ENCODE measurements around the gene FER1L5. TPM values are rescaled to one million over a fixed set of nuclear protein-coding genes. Genes with fewer than 3 reads are reported as not detected.

Gene FER1L5
- total RNA-seq, 1 donor from 2014 or later, result 0.51 TPM

DNA sequence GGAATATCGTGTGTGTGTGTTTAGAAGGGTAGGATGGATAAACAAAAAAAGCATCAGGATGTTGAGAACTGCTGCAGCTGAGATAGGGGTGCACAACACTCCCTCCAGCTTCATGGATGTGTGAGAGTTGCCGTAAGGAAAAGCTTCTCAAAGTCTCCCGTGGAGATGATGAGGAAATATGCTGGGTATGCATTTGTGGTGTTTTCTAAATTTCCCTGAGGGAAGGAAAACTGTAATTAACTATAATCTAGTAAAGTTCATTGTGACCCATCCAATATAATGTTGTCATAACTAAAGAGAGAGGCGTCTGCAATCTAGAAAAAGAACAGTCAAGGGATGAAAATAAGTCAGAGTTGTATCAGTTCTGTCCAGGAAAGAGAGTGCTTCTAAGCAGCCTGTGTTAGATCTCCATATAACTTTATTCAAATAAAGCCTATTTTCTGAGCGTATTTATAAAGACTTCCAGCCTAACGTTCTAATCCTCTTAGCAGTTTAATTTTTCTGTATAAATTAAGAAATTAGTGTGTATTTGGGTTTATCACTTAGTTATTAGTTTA is 104.6 kb downstream of the FER1L5 start:
- Mint-ChIP-seq H3K9me3 (ENCODE audit: unreplicated experiment) (no peaks in the 10 kb centered on the region), H3K27ac (ENCODE audit: unreplicated experiment) (no peak overlapping the region), H3K36me3 (ENCODE audit: unreplicated experiment) (no peaks in the 10 kb centered on the region), H3K4me1 (ENCODE audit: low read depth, unreplicated experiment) (no peaks in the 10 kb centered on the region), H3K27me3 (ENCODE audit: unreplicated experiment) (no peaks in the 10 kb centered on the region), H3K4me3 (ENCODE audit: unreplicated experiment) (no peak overlapping the region)
- TF ChIP-seq, protein P1, sequence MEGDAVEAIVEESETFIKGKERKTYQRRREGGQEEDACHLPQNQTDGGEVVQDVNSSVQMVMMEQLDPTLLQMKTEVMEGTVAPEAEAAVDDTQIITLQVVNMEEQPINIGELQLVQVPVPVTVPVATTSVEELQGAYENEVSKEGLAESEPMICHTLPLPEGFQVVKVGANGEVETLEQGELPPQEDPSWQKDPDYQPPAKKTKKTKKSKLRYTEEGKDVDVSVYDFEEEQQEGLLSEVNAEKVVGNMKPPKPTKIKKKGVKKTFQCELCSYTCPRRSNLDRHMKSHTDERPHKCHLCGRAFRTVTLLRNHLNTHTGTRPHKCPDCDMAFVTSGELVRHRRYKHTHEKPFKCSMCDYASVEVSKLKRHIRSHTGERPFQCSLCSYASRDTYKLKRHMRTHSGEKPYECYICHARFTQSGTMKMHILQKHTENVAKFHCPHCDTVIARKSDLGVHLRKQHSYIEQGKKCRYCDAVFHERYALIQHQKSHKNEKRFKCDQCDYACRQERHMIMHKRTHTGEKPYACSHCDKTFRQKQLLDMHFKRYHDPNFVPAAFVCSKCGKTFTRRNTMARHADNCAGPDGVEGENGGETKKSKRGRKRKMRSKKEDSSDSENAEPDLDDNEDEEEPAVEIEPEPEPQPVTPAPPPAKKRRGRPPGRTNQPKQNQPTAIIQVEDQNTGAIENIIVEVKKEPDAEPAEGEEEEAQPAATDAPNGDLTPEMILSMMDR (IDR thresholded peaks at IDR 0.05; ENCODE audit: partially characterized antibody, unreplicated experiment), result no peak
- DNase-seq, result no peak

- no peak for DNase-seq
- no peaks in the 10 kb centered on the region for H3K36me3 Mint-ChIP-seq (ENCODE audit: unreplicated experiment)
- H3K9me3 Mint-ChIP-seq (ENCODE audit: unreplicated experiment), result no peaks in the 10 kb centered on the region
- TF ChIP-seq, protein P1 (IDR thresholded peaks at IDR 0.05; ENCODE audit: partially characterized antibody, unreplicated experiment), result no peak
- no peak overlapping the region for H3K4me3 Mint-ChIP-seq (ENCODE audit: unreplicated experiment)
- H3K27ac Mint-ChIP-seq (ENCODE audit: unreplicated experiment), result no peak overlapping the region
- H3K27me3 Mint-ChIP-seq (ENCODE audit: unreplicated experiment), result no peaks in the 10 kb centered on the region
- H3K4me1 Mint-ChIP-seq (ENCODE audit: low read depth, unreplicated experiment), result no peaks in the 10 kb centered on the region
Measured at GRCh38 chr2:96751800-96752199, 109.2 kb downstream of the FER1L5 start.

DNA sequence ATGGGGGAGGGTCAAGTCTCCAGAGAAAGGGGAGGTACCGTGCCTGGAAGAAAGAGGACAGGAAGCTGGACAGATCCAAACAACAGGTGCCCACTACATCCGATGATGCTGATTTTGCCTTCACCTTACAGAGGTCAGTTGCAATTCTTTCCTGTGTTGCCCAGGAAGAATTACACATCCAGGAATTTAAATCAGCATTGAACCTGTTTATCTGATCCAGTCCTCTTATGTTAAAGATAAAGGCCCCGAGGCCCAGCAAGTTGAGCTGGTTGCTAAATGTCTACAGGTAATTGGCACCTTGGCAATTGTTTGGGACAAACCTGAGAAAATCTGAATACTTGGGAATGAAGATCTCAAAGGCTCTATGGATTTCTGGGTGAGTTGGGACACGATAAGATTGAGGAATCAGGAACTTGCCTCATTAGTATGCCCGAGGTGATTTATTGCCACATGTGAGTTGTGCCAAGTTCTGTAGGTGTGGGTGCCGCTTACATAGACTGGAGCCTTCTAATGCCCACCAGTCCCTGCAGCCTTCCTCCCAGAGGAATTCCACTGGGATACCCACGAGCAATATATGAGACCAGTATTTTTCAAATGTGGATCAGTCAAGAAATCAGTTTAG is 111.2 kb downstream of the FER1L5 start:
- H3K9me3 Mint-ChIP-seq (ENCODE audit: unreplicated experiment), result no peaks in the 10 kb centered on the region
- no peak for DNase-seq
- no peak overlapping the region for H3K27ac Mint-ChIP-seq (ENCODE audit: unreplicated experiment)
- H3K4me1 Mint-ChIP-seq (ENCODE audit: low read depth, unreplicated experiment), result no peaks in the 10 kb centered on the region
- TF ChIP-seq, protein P1 (IDR thresholded peaks at IDR 0.05; ENCODE audit: partially characterized antibody, unreplicated experiment), result no peak
- no peaks in the 10 kb centered on the region for H3K36me3 Mint-ChIP-seq (ENCODE audit: unreplicated experiment)
- no peaks in the 10 kb centered on the region for H3K27me3 Mint-ChIP-seq (ENCODE audit: unreplicated experiment)
- no peak overlapping the region for H3K4me3 Mint-ChIP-seq (ENCODE audit: unreplicated experiment)

- Mint-ChIP-seq H3K36me3 (ENCODE audit: unreplicated experiment) (no peaks in the 10 kb centered on the region), H3K4me3 (ENCODE audit: unreplicated experiment) (no peak overlapping the region), H3K27me3 (ENCODE audit: unreplicated experiment) (no peaks in the 10 kb centered on the region), H3K9me3 (ENCODE audit: unreplicated experiment) (no peaks in the 10 kb centered on the region), H3K27ac (ENCODE audit: unreplicated experiment) (no peak overlapping the region), H3K4me1 (ENCODE audit: low read depth, unreplicated experiment) (no peaks in the 10 kb centered on the region)
- TF ChIP-seq, protein P1 (IDR thresholded peaks at IDR 0.05; ENCODE audit: partially characterized antibody, unreplicated experiment), result no peak
- DNase-seq, result no peak
Measured at GRCh38 chr2:96754317-96754716, 111.8 kb downstream of the FER1L5 start.

Other genes starting within 250 kb of the FER1L5 start
- gene NEURL3, start 137.4 kb upstream of the FER1L5 start, total RNA-seq (ENCODE audit: unreplicated experiment), result not detected
- gene ARID5A, start 106.0 kb upstream of the FER1L5 start, total RNA-seq (ENCODE audit: unreplicated experiment), result 3.5 TPM
- gene KANSL3, start 4.5 kb upstream of the FER1L5 start, total RNA-seq (ENCODE audit: unreplicated experiment), result 32.5 TPM
- 14.0 TPM for gene LMAN2L, start 97.3 kb downstream of the FER1L5 start, total RNA-seq (ENCODE audit: unreplicated experiment)
- gene CNNM4, start 118.1 kb downstream of the FER1L5 start, total RNA-seq (ENCODE audit: unreplicated experiment), result 15.4 TPM
- gene CNNM3, start 173.5 kb downstream of the FER1L5 start, total RNA-seq (ENCODE audit: unreplicated experiment), result 22.3 TPM
- 5.7 TPM for gene ANKRD23, start 201.3 kb downstream of the FER1L5 start, total RNA-seq (ENCODE audit: unreplicated experiment)
- 25.7 TPM for gene ANKRD39, start 215.3 kb downstream of the FER1L5 start, total RNA-seq (ENCODE audit: unreplicated experiment)
- gene SEMA4C, start 227.3 kb downstream of the FER1L5 start, total RNA-seq (ENCODE audit: unreplicated experiment), result 119 TPM

Data from glutamatergic neuron (in vitro differentiated cells).